Right atrium auricular region (tissue), 2 donors: ENCODE measurements around the gene ZNF497. TPM values are rescaled to one million over a fixed set of nuclear protein-coding genes. Genes with fewer than 3 reads are reported as not detected.

ENCODE experiments used
- DNase-seq: peaks from one replicate; pipeline ENCODE4 v3.0.0-alpha.2; 2019; ENCODE audit warnings: low spot score
- H3K27ac ChIP-seq, 2 donors: fragments of 200-600 bp; sonication (generic); 1 replicate in 1 of 2; 2 replicates in 1 of 2; pipeline ENCODE4 v1.5.1; 2016 to 2019
- H3K27me3 ChIP-seq, 2 donors: fragments of 200-600 bp; sonication (generic); one replicate each; pipeline versions ENCODE4 v1.5.1 to v1.6.0; 2017 to 2019
- H3K36me3 ChIP-seq: fragments of 200-600 bp; sonication (generic); one replicate; pipeline ENCODE4 v1.5.1; 2016
- H3K4me1 ChIP-seq, 2 donors: fragments of 200-600 bp; sonication (generic); one replicate each; pipeline versions ENCODE4 v1.5.1 to v1.6.0; 2017 to 2019
- H3K4me3 ChIP-seq, 2 donors: fragments of 200-600 bp; sonication (generic); 1 replicate in 1 of 2; 2 replicates in 1 of 2; pipeline ENCODE4 v1.5.1; 2017 to 2019; ENCODE audit warnings: mild to moderate bottlenecking in 1 of 2, moderate library complexity in 1 of 2
- H3K9me3 ChIP-seq, 2 donors: fragments of 200-600 bp; sonication (generic); one replicate each; pipeline ENCODE4 v1.5.1; 2019
- CTCF ChIP-seq, 2 donors: fragments of 200-600 bp; sonication (generic); IDR thresholded peaks; one replicate each; pipeline ENCODE4 v1.5.1; 2019; ENCODE audit warnings: antibody characterized with exemption in 2 of 2
- microRNA-seq, 2 donors: library from miRNA; unstranded; fragments of <30 nt; microRNA quantifications; one replicate each; pipeline ENCODE4, GENCODE V29; 2016 to 2017; ENCODE audit warnings: borderline number of aligned reads in 2 of 2, borderline replicate concordance in 1 of 2
- total RNA-seq, 2 donors: library from RNA; depleted of rRNA; stranded (reverse); fragments of >200 nt; gene quantifications; one replicate each; pipeline ENCODE4 v1.1.0, GENCODE V29; 2016

ZNF497 gene
- total RNA-seq, 2 donors from 2014 or later, result 0.39 to 0.56 TPM

- H3K9me3 ChIP-seq, result no peaks in the 10 kb centered on the region
- H3K27ac ChIP-seq, result peak overlapping the region; percentile 76 to 90
- no peaks in the 10 kb centered on the region for H3K27me3 ChIP-seq
- peak overlapping the region; percentile 76 to 82 for H3K4me3 ChIP-seq
- peaks cover 12% of the 10 kb centered on the region for H3K36me3 ChIP-seq
- no peak for DNase-seq
- H3K4me1 ChIP-seq, result peaks cover 0 to 12% of the 10 kb centered on the region in 2 donors
- TF ChIP-seq CTCF (IDR thresholded peaks at IDR 0.05), result no peak
These were observed 56.6 kb downstream of the ZNF497 start for GRCh38 chr19:58305932-58306323.

GRCh38 chr19:58305065-58305931 is 57.3 kb downstream of the ZNF497 start, which contains the start of gene ERVK3-1:
Gene ERVK3-1, plus strand, starts transcription at chr19:58305377. Its CDS starts 6,792 bp downstream, at chr19:58312169.
- DNase-seq, result peak; percentile 98
- Histone ChIP-seq H3K9me3 (no peaks in the 10 kb centered on the region), H3K27me3 (no peaks in the 10 kb centered on the region), H3K4me3 (peak within 1 kb of the TSS; percentile 76 to 82), H3K4me1 (peaks cover 0 to 12% of the 10 kb centered on the region in 2 donors), H3K36me3 (peaks cover 16% of the 10 kb centered on the region), H3K27ac (peak within 1 kb of the TSS; percentile 76 to 90)
- TF ChIP-seq CTCF (IDR thresholded peaks at IDR 0.05), result peak in 1 of 2 donors; percentile 20

GRCh38 chr19:58304748-58305064 is 57.8 kb downstream of the ZNF497 start:
- Histone ChIP-seq H3K27ac (peak overlapping the region; percentile 76 to 90), H3K9me3 (no peaks in the 10 kb centered on the region), H3K4me3 (peak overlapping the region; percentile 17 to 82), H3K4me1 (peaks cover 0 to 12% of the 10 kb centered on the region in 2 donors), H3K27me3 (no peaks in the 10 kb centered on the region), H3K36me3 (peaks cover 22% of the 10 kb centered on the region)
- no peak for DNase-seq
- no peak for TF ChIP-seq CTCF (IDR thresholded peaks at IDR 0.05)

Small RNAs within 50 kb of the gene (microRNA-seq; reads per million reads assigned to microRNA genes)
- 0 reads per million in 2 donors for gene MIR4754
- 0 to 0.71 reads per million in 2 donors for gene MIR6806

Other genes with a start within 250 kb of the ZNF497 start
- 1 to 10 TPM; 6.9 to 7.9 TPM for gene ZNF329, start 212.0 kb downstream of the ZNF497 start, total RNA-seq
- 10 to 100 TPM; 17.7 to 25.8 TPM for gene ZNF274, start 179.7 kb downstream of the ZNF497 start, total RNA-seq
- 10 to 100 TPM; 30.1 to 38.4 TPM for gene ZNF544, start 133.8 kb downstream of the ZNF497 start, total RNA-seq
- 1 to 10 TPM; 5.8 to 6.9 TPM for gene ZNF8, start 83.8 kb downstream of the ZNF497 start, total RNA-seq
- gene ERVK3-1, start 57.4 kb downstream of the ZNF497 start, total RNA-seq, result 10 to 100 TPM; 20.9 to 32.6 TPM
- 1 to 10 TPM; 1.6 to 2.6 TPM for gene ZSCAN22, start 35.8 kb downstream of the ZNF497 start, total RNA-seq
- 10 to 100 TPM; 45.5 to 52.6 TPM for gene A1BG, start 9.3 kb downstream of the ZNF497 start, total RNA-seq
- gene ZNF837, start 18.3 kb upstream of the ZNF497 start, total RNA-seq, result 1 to 10 TPM in 1 of 2 donors, under 1 TPM in 1; 0.70 to 1.3 TPM
- 1,000 to 10,000 TPM in 1 of 2 donors, 100 to 1,000 TPM in 1; 593 to 1,197 TPM for gene RPS5, start 24.5 kb upstream of the ZNF497 start, total RNA-seq
- not detected for gene RNF225, start 32.9 kb upstream of the ZNF497 start, total RNA-seq
- 10 to 100 TPM; 17.4 to 18.5 TPM for gene ZNF584, start 45.9 kb upstream of the ZNF497 start, total RNA-seq
- 1 to 10 TPM; 2.7 to 3.1 TPM for gene ZNF132, start 77.4 kb upstream of the ZNF497 start, total RNA-seq
- gene ZNF324B, start 88.9 kb upstream of the ZNF497 start, total RNA-seq, result 1 to 10 TPM; 2.7 to 6.9 TPM
- gene ZNF324, start 104.3 kb upstream of the ZNF497 start, total RNA-seq, result 1 to 10 TPM; 5.9 to 9.9 TPM
- 10 to 100 TPM in 1 of 2 donors, 1 to 10 TPM in 1; 7.9 to 10.0 TPM for gene ZNF446, start 113.6 kb upstream of the ZNF497 start, total RNA-seq
- gene SLC27A5, start 149.2 kb upstream of the ZNF497 start, total RNA-seq, result 1 to 10 TPM; 1.3 to 2.9 TPM
- gene ZBTB45, start 157.1 kb upstream of the ZNF497 start, total RNA-seq, result 10 to 100 TPM in 1 of 2 donors, 1 to 10 TPM in 1; 7.2 to 14.3 TPM
- 100 to 1,000 TPM in 1 of 2 donors, 10 to 100 TPM in 1; 99.6 to 207 TPM for gene TRIM28, start 181.3 kb upstream of the ZNF497 start, total RNA-seq
- 100 to 1,000 TPM; 109 to 121 TPM for gene CHMP2A, start 192.4 kb upstream of the ZNF497 start, total RNA-seq
- gene UBE2M, start 195.9 kb upstream of the ZNF497 start, total RNA-seq, result 10 to 100 TPM; 30.9 to 38.8 TPM
- 10 to 100 TPM in 1 of 2 donors, 1 to 10 TPM in 1; 6.5 to 11.3 TPM for gene MZF1, start 210.6 kb upstream of the ZNF497 start, total RNA-seq